ENCODE results near the gene ESPNL. TPM values are rescaled to one million over a fixed set of nuclear protein-coding genes. Genes with fewer than 3 reads are reported as not detected.
A peak's percentile ranks its signal among the peaks of the same experiment; 100 is the strongest.

The ESPNL gene
- total RNA-seq, 8 experiments from 2014 or later = 0.11 to 0.87 (median 0.39) TPM

GRCh38 chr2:238125127-238125885 is 25.2 kb downstream of the ESPNL start:
- Histone ChIP-seq H3K27ac (no peak overlapping the region), H3K4me1 (replicated peaks in 1 of 2) (peaks cover 18 to 19% of the 10 kb centered on the region in 2 donors), H3K4me3 (no peak overlapping the region)
- in situ Hi-C loops (cut with MboI; ENCODE audit: low pct_unique_long_range_greater_than_20kb in 2 of 9, low sequenced_read_pairs in 9 of 9, unreplicated experiment in 9 of 9) = no loop called here
- WGBS, 10 experiments = 0 to 100% (median 92%) methylated on average over 1 to 2 of the region's 20 CpGs; no CpG with 5 or more reads in 6 of the 10 experiments
- no peak for ATAC-seq (replicated peaks in 6 of 8)

DNA sequence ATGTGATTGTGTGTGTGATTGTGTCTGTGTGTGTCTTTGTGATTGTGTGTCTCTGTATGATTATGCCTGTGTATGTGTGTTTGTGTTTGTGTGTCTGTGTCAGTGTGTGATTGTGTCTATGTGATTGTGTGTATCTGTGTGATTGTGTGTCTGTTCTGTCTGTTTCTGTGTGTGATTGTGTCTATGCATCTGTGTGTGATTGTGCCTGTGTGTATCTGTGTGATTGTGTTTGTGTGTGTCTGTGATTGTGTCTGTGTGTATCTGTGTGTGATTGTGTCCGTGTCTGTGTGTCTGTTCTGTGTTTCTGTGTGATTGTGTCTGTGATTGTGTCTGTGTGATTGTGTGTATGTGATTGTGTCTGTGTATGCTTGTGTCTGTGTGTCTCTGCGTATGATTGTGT is 26.2 kb downstream of the ESPNL start:
- in situ Hi-C loops (cut with MboI; ENCODE audit: low pct_unique_long_range_greater_than_20kb in 2 of 9, low sequenced_read_pairs in 9 of 9, unreplicated experiment in 9 of 9) = no loop called here
- Histone ChIP-seq H3K4me3 (no peak overlapping the region), H3K27ac (no peak overlapping the region), H3K4me1 (replicated peaks in 1 of 2) (peaks cover 11 to 12% of the 10 kb centered on the region in 2 donors)
- ATAC-seq (replicated peaks in 6 of 8) = no peak
- WGBS, 10 experiments = 52 to 100% (median 100%) methylated on average over 1 to 2 of the region's 2 CpGs; no CpG with 5 or more reads in 6 of the 10 experiments

- no peak for ATAC-seq (replicated peaks in 6 of 8)
- H3K27ac ChIP-seq = no peak overlapping the region
- H3K4me1 ChIP-seq (replicated peaks in 1 of 2) = peaks cover 11 to 12% of the 10 kb centered on the region in 2 donors
- in situ Hi-C loops (cut with MboI; ENCODE audit: low pct_unique_long_range_greater_than_20kb in 2 of 9, low sequenced_read_pairs in 9 of 9, unreplicated experiment in 9 of 9) = no loop called here
- no peak overlapping the region for H3K4me3 ChIP-seq
- 40 to 100% (median 83%) methylated on average over 1 to 2 of the region's 2 CpGs; no CpG with 5 or more reads in 5 of the 10 experiments for WGBS, 10 experiments
Measured at GRCh38 chr2:238126775-238127164, 26.6 kb downstream of the ESPNL start.

DNA sequence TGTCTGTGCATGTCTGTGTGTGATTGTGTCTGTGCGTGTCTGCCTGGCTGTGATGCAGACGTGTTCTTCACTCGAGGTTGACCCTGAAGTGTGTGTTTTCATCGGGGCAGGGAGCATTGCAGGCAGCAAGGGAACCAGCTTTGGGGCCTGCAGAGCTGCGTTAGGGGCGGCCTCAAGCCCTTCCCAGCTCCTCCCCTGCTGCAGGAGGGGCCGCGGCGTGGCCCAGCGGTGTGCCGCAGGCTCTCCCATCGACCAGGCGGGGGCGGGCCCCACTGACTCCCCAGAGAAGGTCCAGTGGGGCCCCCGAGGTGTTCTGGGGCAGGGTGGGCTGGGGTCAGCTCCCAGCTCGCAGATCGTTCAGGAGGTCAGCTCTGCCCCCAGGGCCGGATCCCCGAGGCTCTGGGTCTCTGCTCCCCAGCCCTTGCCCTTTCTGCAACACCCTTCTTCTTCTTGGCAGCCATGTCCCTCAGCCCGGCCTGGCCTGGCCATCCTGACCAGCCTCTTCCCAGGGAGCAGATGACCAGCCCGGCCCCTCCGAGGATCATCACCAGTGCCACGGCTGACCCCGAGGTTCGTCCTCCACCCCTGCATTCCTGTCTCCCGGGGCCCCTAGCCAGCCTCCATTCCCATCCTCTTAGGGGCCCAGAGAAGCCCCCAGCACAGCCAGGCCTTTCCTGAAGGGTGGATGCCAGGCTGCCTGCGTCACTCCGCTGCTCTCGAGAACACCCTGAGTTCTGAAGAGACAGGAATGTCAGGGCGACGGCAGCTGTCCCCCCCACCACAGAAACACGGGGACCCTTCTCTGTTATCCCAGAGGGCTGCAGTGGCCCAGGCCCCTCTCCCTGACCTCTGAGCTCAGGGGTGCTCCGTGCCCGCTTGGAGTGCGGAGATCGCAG is 27.3 kb downstream of the ESPNL start:
- H3K4me1 ChIP-seq (replicated peaks in 1 of 2) = peaks cover 11 to 12% of the 10 kb centered on the region in 2 donors
- peak overlapping the region in 1 of 2 donors; percentile 7 for H3K27ac ChIP-seq
- 10 to 100% (median 82%) methylated on average over 1 to 3 of the region's 36 CpGs; no CpG with 5 or more reads in 6 of the 10 experiments for WGBS, 10 experiments
- in situ Hi-C loops (cut with MboI; ENCODE audit: low pct_unique_long_range_greater_than_20kb in 2 of 9, low sequenced_read_pairs in 9 of 9, unreplicated experiment in 9 of 9) = no loop called here
- ATAC-seq (replicated peaks in 6 of 8) = peak; percentile 80 to 98 (median 86)
- H3K4me3 ChIP-seq = no peak overlapping the region

DNA sequence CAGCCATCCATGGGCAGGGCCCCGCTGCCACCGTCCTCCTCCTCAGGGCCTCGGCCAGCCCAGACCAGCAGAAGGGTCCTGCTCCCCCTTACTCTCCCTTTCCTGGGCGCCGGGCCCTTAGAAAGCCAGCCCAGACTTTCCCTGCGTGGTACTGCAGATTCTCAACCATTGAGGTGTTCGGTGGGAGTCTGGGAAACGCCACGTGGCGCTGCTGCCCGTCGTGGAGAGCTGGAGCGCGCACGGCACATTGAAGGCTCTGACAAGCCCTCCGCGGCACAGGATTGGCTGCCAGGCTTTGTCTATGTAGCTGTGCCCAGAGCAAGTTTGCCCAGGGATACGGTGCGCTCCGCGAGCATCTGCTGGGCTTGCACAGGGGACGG is 27.9 kb downstream of the ESPNL start:
- in situ Hi-C loops (cut with MboI; ENCODE audit: low pct_unique_long_range_greater_than_20kb in 2 of 9, low sequenced_read_pairs in 9 of 9, unreplicated experiment in 9 of 9) = no loop called here
- Histone ChIP-seq H3K4me1 (replicated peaks in 1 of 2) (peaks cover 10 to 11% of the 10 kb centered on the region in 2 donors), H3K27ac (no peak overlapping the region), H3K4me3 (no peak overlapping the region)
- 78 to 95% (median 90%) methylated on average over 6 to 10 of the region's 22 CpGs; no CpG with 5 or more reads in 7 of the 10 experiments for WGBS, 10 experiments
- ATAC-seq (replicated peaks in 6 of 8) = no peak

DNA sequence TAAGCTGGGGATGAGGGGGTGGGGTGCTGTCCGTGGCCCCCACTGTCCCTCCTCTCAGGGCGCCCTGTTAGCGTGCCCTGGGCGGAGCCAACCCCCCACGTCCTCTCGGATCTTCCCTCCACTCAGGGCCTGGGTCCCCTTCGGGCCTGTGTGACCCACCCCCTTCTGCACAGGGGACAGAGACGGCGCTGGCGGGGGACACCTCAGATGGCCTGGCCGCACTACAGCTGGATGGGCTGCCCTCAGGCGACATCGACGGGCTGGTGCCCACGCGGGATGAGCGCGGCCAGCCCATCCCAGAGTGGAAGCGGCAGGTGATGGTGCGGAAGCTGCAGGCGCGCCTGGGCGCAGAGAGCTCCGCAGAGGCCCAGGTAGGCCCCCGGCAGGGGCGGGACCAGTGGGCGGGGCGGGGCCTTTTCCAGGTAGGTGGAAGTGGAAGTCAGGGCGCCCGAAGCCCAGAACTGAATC is 28.4 kb downstream of the ESPNL start:
- Histone ChIP-seq H3K27ac (no peak overlapping the region), H3K4me3 (no peak overlapping the region), H3K4me1 (replicated peaks in 1 of 2) (peaks cover 10 to 11% of the 10 kb centered on the region in 2 donors)
- ATAC-seq (replicated peaks in 6 of 8) = no peak
- WGBS, 10 experiments = 54 to 100% (median 87%) methylated on average over 1 to 14 of the region's 30 CpGs; no CpG with 5 or more reads in 7 of the 10 experiments
- in situ Hi-C loops (cut with MboI; ENCODE audit: low pct_unique_long_range_greater_than_20kb in 2 of 9, low sequenced_read_pairs in 9 of 9, unreplicated experiment in 9 of 9) = no loop called here

DNA sequence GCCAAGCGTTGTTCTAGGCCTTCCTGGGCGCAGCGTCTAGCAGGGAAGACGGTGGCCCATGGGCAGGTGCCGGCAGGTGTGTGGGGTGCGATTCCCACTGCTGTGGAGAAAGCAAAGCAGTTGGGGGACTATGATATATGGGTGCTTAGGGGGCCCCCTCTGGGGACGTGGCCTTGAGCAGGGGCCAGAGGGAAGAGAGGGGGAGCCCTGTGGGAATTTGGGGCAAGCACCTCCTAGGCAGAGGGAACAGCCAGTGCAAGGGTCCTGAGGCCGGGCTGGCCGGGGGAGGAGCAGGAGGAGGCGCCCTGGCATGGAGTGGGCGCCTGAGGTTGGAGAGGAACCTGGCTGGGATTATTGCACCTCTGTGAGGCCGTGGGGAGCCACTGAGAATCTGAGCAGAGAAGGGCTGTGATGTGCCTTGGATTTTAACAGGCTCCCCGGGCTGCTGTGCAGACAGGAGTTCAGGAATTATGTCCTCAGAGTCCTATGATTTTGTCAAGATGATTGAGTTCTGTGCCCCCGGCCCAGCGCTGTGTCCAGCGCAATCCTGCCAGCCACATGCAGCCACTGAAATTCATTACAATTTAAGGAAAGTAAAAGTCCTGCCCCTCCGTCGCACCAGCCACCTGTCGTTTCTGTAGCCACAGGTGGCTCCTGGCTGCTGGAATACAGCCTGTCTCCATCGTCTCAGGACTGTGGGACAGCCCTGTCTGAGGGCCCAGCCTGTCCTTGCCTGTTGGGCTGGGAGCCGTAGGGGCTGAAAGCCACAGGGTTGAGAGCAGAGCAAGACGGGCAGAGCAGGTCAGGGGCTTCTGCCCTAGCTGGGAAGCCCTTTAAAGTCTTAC is 29.2 kb downstream of the ESPNL start:
- no peak for ATAC-seq (replicated peaks in 6 of 8)
- H3K4me3 ChIP-seq = no peak overlapping the region
- H3K27ac ChIP-seq = no peak overlapping the region
- WGBS, 10 experiments = 69 to 100% (median 84%) methylated on average over 1 to 6 of the region's 22 CpGs; no CpG with 5 or more reads in 5 of the 10 experiments
- in situ Hi-C loops (cut with MboI; ENCODE audit: low pct_unique_long_range_greater_than_20kb in 2 of 9, low sequenced_read_pairs in 9 of 9, unreplicated experiment in 9 of 9) = no loop called here
- H3K4me1 ChIP-seq (replicated peaks in 1 of 2) = peaks cover 10 to 11% of the 10 kb centered on the region in 2 donors

DNA sequence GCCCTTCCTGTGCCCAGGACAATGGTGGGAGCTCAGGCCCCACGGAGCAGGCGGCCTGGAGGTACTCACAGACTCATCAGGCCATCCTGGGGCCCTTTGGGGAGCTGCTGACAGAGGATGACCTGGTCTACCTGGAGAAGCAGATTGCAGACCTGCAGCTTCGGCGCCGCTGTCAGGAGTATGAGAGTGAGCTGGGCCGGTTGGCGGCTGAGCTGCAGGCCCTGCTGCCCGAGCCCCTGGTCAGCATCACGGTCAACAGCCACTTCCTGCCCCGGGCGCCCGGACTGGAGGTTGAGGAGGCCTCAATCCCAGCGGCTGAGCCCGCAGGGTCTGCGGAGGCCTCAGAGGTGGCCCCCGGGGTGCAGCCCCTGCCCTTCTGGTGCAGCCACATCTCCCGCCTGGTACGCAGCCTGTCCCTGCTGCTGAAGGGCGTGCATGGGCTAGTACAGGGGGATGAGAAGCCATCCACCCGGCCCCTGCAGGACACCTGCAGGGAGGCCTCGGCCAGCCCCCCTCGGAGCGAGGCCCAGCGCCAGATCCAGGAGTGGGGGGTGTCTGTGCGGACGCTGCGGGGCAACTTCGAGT is 30.1 kb downstream of the ESPNL start:
- H3K4me3 ChIP-seq = no peak overlapping the region
- peaks cover 10 to 11% of the 10 kb centered on the region in 2 donors for H3K4me1 ChIP-seq (replicated peaks in 1 of 2)
- 90 to 100% methylated on average over 2 to 7 of the region's 28 CpGs; no CpG with 5 or more reads in 8 of the 10 experiments for WGBS, 10 experiments
- ATAC-seq (replicated peaks in 6 of 8) = no peak
- no peak overlapping the region for H3K27ac ChIP-seq
- in situ Hi-C loops (cut with MboI; ENCODE audit: low pct_unique_long_range_greater_than_20kb in 2 of 9, low sequenced_read_pairs in 9 of 9, unreplicated experiment in 9 of 9) = no loop called here

- Histone ChIP-seq H3K4me1 (replicated peaks in 1 of 2) (peaks cover 10 to 11% of the 10 kb centered on the region in 2 donors), H3K27ac (no peak overlapping the region), H3K4me3 (no peak overlapping the region)
- WGBS, 10 experiments = no CpG with 5 or more reads among the region's 68 CpGs
- in situ Hi-C loops (cut with MboI; ENCODE audit: low pct_unique_long_range_greater_than_20kb in 2 of 9, low sequenced_read_pairs in 9 of 9, unreplicated experiment in 9 of 9) = no loop called here
- no peak for ATAC-seq (replicated peaks in 6 of 8)
Measured at GRCh38 chr2:238130696-238131628, 30.8 kb downstream of the ESPNL start.

GRCh38 chr2:238131761-238132462 is 31.8 kb downstream of the ESPNL start:
- H3K4me3 ChIP-seq = no peak overlapping the region
- peaks cover 8% of the 10 kb centered on the region in 2 donors for H3K4me1 ChIP-seq (replicated peaks in 1 of 2)
- H3K27ac ChIP-seq = no peak overlapping the region
- no peak for ATAC-seq (replicated peaks in 6 of 8)
- in situ Hi-C loops (cut with MboI; ENCODE audit: low pct_unique_long_range_greater_than_20kb in 2 of 9, low sequenced_read_pairs in 9 of 9, unreplicated experiment in 9 of 9) = no loop called here
- 92 to 100% methylated on average over 1 to 2 of the region's 14 CpGs; no CpG with 5 or more reads in 8 of the 10 experiments for WGBS, 10 experiments

All from motor neuron (in vitro differentiated cells).